Keratinocyte (primary cell): ENCODE results near the gene TGFB1I1. TPM values are rescaled to one million over a fixed set of nuclear protein-coding genes. Genes with fewer than 3 reads are reported as not detected.

Experiments
- polyA plus RNA-seq, 5 experiments: library from polyadenylated mRNA; depleted of rRNA in 3 of 5; stranded (reverse) in 3 of 5; stranded (forward) in 1 of 5; unstranded in 1 of 5; fragments of >200 nt; gene quantifications; 1 replicate in 1 of 5; 2 replicates in 3 of 5; 3 replicates in 1 of 5; pipeline versions ENCODE4 v1.2.1 to v1.2.3, GENCODE V29; 2011 to 2012; ENCODE audit warnings: missing spikeins in 2 of 5, low read depth in 1 of 5, low replicate concordance in 1 of 5

The TGFB1I1 gene
- polyA plus RNA-seq, 1 donor (not counting 4 experiments of a cell fraction or from before 2014, with no cell fraction given), result 3.7 TPM

Other genes with a start within 250 kb of the TGFB1I1 start
- 0.11 to 0.30 TPM (median 0.13 TPM) in 3 replicates for gene ITGAM, start 212.2 kb upstream of the TGFB1I1 start, polyA plus RNA-seq
- 0.03 to 0.11 TPM (median 0.04 TPM) in 3 replicates for gene ITGAX, start 117.0 kb upstream of the TGFB1I1 start, polyA plus RNA-seq
- not detected in 3 replicates for gene ITGAD, start 78.8 kb upstream of the TGFB1I1 start, polyA plus RNA-seq
- gene COX6A2, start 43.8 kb upstream of the TGFB1I1 start, polyA plus RNA-seq, result not detected in 3 replicates
- 0.08 to 0.12 TPM (median 0.10 TPM) in 3 replicates for gene ZNF843, start 29.4 kb upstream of the TGFB1I1 start, polyA plus RNA-seq
- gene ARMC5, start 12.7 kb upstream of the TGFB1I1 start, polyA plus RNA-seq, result 3.0 to 4.4 TPM (median 3.8 TPM) in 3 replicates
- 0.03 TPM in 2 of 3 replicates, not detected in the other for gene SLC5A2, start 11.0 kb downstream of the TGFB1I1 start, polyA plus RNA-seq
- gene RUSF1, start 36.2 kb downstream of the TGFB1I1 start, polyA plus RNA-seq, result 12.2 to 23.3 TPM (median 17.4 TPM) in 3 replicates
- not detected in 3 replicates for gene AHSP, start 55.7 kb downstream of the TGFB1I1 start, polyA plus RNA-seq